ENCODE results near the gene PTGES3.

- TF ChIP-seq CTCF (IDR thresholded peaks at IDR 0.05) = no peak
- no peak for TF ChIP-seq POLR2AphosphoS5 (IDR thresholded peaks at IDR 0.05)
- no peak for TF ChIP-seq POLR2A (IDR thresholded peaks at IDR 0.05)
Observed at GRCh38 chr12:56718636-56719035, 30.6 kb upstream of the PTGES3 start.
